HG03135 (cell line): ENCODE measurements around the gene ZNF837.

Experiments used
- ATAC-seq: cut with Tn5 transposase; IDR thresholded peaks from one replicate; pipeline ENCODE4 v1.9.1; 2021; ENCODE audit warnings: mild to moderate bottlenecking, moderate library complexity; ENCODE audit not compliant: unreplicated experiment

Gene ZNF837

DNA sequence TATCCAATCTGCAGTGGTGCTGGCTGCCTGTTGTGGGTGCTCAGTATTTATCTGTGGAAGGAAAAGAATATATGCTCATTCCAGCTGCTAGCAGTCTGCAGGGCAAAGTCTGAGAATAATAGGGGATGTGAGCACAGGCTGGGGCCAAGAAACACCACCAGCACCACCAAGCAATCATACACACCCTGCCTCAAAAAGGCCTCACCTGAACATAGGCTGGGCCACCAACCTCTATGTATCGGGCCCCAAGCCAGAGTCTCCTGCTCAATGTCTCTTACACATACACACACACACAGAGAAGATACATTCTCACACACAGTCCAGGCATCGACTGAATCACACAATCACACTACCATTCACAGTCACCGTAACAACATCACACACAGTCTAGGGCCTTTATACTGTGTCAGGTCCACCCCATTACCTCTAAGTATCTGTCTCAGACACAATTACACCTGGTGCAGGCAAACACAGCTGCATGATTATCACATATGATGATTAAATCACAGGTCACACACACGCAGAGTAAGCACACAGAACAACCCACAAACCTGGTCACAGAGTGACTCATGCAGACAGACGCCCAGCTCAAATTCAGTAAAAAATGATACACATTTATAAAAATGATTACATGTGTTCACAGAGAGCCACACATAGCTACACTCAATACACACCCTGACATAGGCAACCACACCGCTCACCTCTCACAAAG, 55.4 kb downstream of the ZNF837 start:
- ATAC-seq, result no peak

DNA sequence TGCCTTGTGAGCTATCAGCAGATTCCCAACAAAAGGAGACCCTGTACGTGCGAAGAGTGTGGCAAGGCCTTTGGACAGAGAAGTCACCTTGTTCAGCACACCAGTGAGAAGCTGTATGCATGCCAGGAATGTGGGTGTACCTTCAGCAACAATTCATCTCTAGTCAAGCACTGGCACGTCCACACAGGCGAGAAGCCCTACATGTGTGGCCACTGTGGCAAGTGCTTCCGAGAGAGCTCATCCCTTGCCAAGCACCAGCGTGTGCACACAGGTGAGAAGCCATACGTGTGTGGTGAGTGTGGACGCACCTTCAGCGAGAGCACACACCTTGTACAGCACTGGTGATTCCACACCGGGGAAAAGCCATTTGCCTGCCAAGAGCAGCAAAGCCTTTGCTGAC, 61.6 kb downstream of the ZNF837 start:
- no peak for ATAC-seq

DNA sequence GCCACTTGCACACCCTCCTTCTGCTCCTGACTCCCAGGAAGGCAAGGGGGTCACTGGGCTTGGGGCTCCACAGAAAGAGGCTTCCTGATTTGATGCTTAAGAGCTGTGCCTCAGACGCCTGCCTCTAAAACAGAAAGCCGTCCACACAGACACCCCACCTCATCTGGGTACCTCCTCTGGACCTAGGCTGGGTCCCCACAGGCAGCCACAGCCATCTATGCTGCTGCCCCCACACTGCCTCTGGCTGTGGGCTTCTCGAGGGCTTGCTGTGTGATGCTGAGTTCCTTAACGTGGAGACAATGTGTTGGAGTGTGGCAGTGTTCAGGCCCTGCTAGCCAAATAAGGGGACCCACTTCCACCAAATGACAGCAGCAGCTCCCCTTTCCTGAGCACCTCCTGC, 62.5 kb downstream of the ZNF837 start:
- ATAC-seq, result no peak
